Keratinocyte (primary cell): Measurements from ENCODE around the gene ZNF516. TPM values are rescaled to one million over a fixed set of nuclear protein-coding genes. Genes with fewer than 3 reads are reported as not detected.

Source experiments
- DNase-seq: peaks from one replicate; pipeline ENCODE4 v3.0.0-alpha.2; 2011; ENCODE audit warnings: low read depth, missing footprints, low spot score
- FAIRE-seq: peaks from 2 replicates; lab custom pipeline; 2011; peaks lifted over from hg19 to GRCh38; lab: Jason Lieb, UNC
- H2AFZ ChIP-seq: 2 replicates; pipeline ENCODE4 v1.6.0; 2012; ENCODE audit warnings: low read length, control low read depth, inconsistent platforms; ENCODE audit not compliant: control insufficient read depth
- H3K27ac ChIP-seq: 2 replicates; pipeline ENCODE4 v1.5.1; 2011; ENCODE audit warnings: low read length; ENCODE audit not compliant: control insufficient read depth, insufficient read depth
- H3K27me3 ChIP-seq: 3 replicates; pipeline ENCODE4 v1.6.0; 2011; ENCODE audit warnings: low read length; ENCODE audit not compliant: control insufficient read depth, insufficient read depth; ENCODE audit errors: extremely low read depth
- H3K36me3 ChIP-seq, 2 experiments: 2 replicates in 1 of 2; 3 replicates in 1 of 2; pipeline ENCODE4 v1.5.1; 2011; ENCODE audit warnings: low read length in 2 of 2, mild to moderate bottlenecking in 1 of 2; ENCODE audit not compliant: control insufficient read depth in 2 of 2, insufficient read depth in 2 of 2; ENCODE audit errors: extremely low read depth in 1 of 2
- H3K4me1 ChIP-seq: 3 replicates; pipeline ENCODE4 v1.5.1; 2011; ENCODE audit warnings: low read length; ENCODE audit not compliant: control insufficient read depth, insufficient read depth; ENCODE audit errors: extremely low read depth
- H3K4me2 ChIP-seq: 3 replicates; pipeline ENCODE4 v1.6.0; 2011; ENCODE audit warnings: low read depth, low read length; ENCODE audit not compliant: control insufficient read depth, insufficient read depth; ENCODE audit errors: extremely low read depth
- H3K4me3 ChIP-seq, 3 experiments: fragments of 200-600 bp in 1 of 3; sonication (generic) in 1 of 3; 2 replicates in 2 of 3; 3 replicates in 1 of 3; pipeline ENCODE4 v1.5.1; 2011 to 2016; ENCODE audit warnings: low read length in 3 of 3, mild to moderate bottlenecking in 3 of 3, control low read depth in 2 of 3, inconsistent platforms in 1 of 3, low read depth in 1 of 3, mixed read lengths in 1 of 3, mixed run types in 1 of 3, moderate library complexity in 1 of 3; ENCODE audit not compliant: control insufficient read depth in 2 of 3, insufficient read depth in 2 of 3; ENCODE audit errors: extremely low read depth in 1 of 3
- H3K79me2 ChIP-seq: 2 replicates; pipeline ENCODE4 v1.6.0; 2012; ENCODE audit warnings: low read length; ENCODE audit not compliant: control insufficient read depth, insufficient read depth
- H3K9ac ChIP-seq: 3 replicates; pipeline ENCODE4 v1.6.0; 2011; ENCODE audit warnings: low read length; ENCODE audit not compliant: control insufficient read depth, insufficient read depth; ENCODE audit errors: extremely low read depth
- H3K9me1 ChIP-seq: 3 replicates; pipeline ENCODE4 v1.6.0; 2011; ENCODE audit warnings: low read length; ENCODE audit not compliant: control insufficient read depth, insufficient read depth; ENCODE audit errors: extremely low read depth
- H3K9me3 ChIP-seq: 2 replicates; pipeline ENCODE4 v1.5.1; 2012; ENCODE audit warnings: low read depth, low read length; ENCODE audit not compliant: control insufficient read depth
- H4K20me1 ChIP-seq: 3 replicates; pipeline ENCODE4 v1.6.0; 2011; ENCODE audit warnings: low read length; ENCODE audit not compliant: control insufficient read depth, insufficient read depth; ENCODE audit errors: extremely low read depth
- CTCF ChIP-seq, 3 experiments: IDR thresholded peaks in 1 of 3; conservative IDR thresholded peaks in 1 of 3; optimal IDR thresholded peaks in 1 of 3; 2 replicates in 2 of 3; 3 replicates in 1 of 3; pipeline versions ENCODE3 to v1.5.1; 2011; ENCODE audit warnings: low read length in 3 of 3, mild to moderate bottlenecking in 3 of 3, moderate library complexity in 2 of 3, control low read depth in 1 of 3, inconsistent platforms in 1 of 3; ENCODE audit not compliant: insufficient read depth in 2 of 3; ENCODE audit errors: extremely low read depth in 1 of 3
- EZH2 ChIP-seq: IDR thresholded peaks from one replicate; pipeline ENCODE4 v1.6.1; 2012; ENCODE audit warnings: inconsistent platforms, mild to moderate bottlenecking, low read length, moderate library complexity
- dilution Hi-C: fragments of 300-500 bp; cut with MboI; formaldehyde crosslinking; loops from one replicate; pipeline ENCODE4 v1.7.0; 2020; ENCODE audit warnings: low sequenced_read_pairs; ENCODE audit not compliant: extremely low pct_ligation_motif_present
- polyA plus RNA-seq, 5 experiments: library from polyadenylated mRNA; depleted of rRNA in 3 of 5; stranded (reverse) in 3 of 5; stranded (forward) in 1 of 5; unstranded in 1 of 5; fragments of >200 nt; gene quantifications; 1 replicate in 1 of 5; 2 replicates in 3 of 5; 3 replicates in 1 of 5; pipeline versions ENCODE4 v1.2.1 to v1.2.3, GENCODE V29; 2011 to 2012; ENCODE audit warnings: missing spikeins in 2 of 5, low read depth in 1 of 5, low replicate concordance in 1 of 5

ZNF516 gene
- polyA plus RNA-seq, 1 donor (not counting 4 experiments of a cell fraction or from before 2014, with no cell fraction given) = 9.3 TPM

GRCh38 chr18:76497021-76497420 lies 2.0 kb upstream of the ZNF516 start:
- Histone ChIP-seq H3K4me2 (no peak overlapping the region), H3K79me2 (peaks cover 6% of the 10 kb centered on the region), H3K9me3 (no peaks in the 10 kb centered on the region), H3K4me3 (no peak overlapping the region), H3K9me1 (no peaks in the 10 kb centered on the region), H3K36me3 (no peaks in the 10 kb centered on the region), H4K20me1 (no peaks in the 10 kb centered on the region), H2AFZ (no peak overlapping the region), H3K27ac (no peak overlapping the region), H3K4me1 (peaks cover 9% of the 10 kb centered on the region), H3K9ac (no peak overlapping the region), H3K27me3 (no peaks in the 10 kb centered on the region)
- dilution Hi-C loops = no loop called here
- no peak for TF ChIP-seq EZH2
- TF ChIP-seq CTCF (optimal IDR thresholded peaks at IDR 0.05 in 1 of 3, IDR thresholded peaks at IDR 0.05 in 1 of 3, conservative IDR thresholded peaks at IDR 0.05 in 1 of 3; ENCODE audit: extremely low read depth in 1 of 3, insufficient read depth in 2 of 3, low read length in 3 of 3) = no peak
- FAIRE-seq (no peak), DNase-seq (no peak)

GRCh38 chr18:76496194-76496890 lies 1.3 kb upstream of the ZNF516 start:
- no peaks in the 10 kb centered on the region for H3K36me3 ChIP-seq
- H3K27ac ChIP-seq = peak overlapping the region; percentile 31
- TF ChIP-seq CTCF (optimal IDR thresholded peaks at IDR 0.05 in 1 of 3, IDR thresholded peaks at IDR 0.05 in 1 of 3, conservative IDR thresholded peaks at IDR 0.05 in 1 of 3; ENCODE audit: extremely low read depth in 1 of 3, insufficient read depth in 2 of 3, low read length in 3 of 3) (peak in 1 of 3 experiments; percentile 15), EZH2 (no peak)
- no peaks in the 10 kb centered on the region for H3K9me3 ChIP-seq
- H3K4me2 ChIP-seq = peak overlapping the region; percentile 99
- no peaks in the 10 kb centered on the region for H4K20me1 ChIP-seq
- H3K79me2 ChIP-seq = peaks cover 11% of the 10 kb centered on the region
- dilution Hi-C loops = no loop called here
- H3K4me1 ChIP-seq = peaks cover 9% of the 10 kb centered on the region
- no peaks in the 10 kb centered on the region for H3K9me1 ChIP-seq
- DNase-seq = no peak
- no peak for FAIRE-seq
- H3K9ac ChIP-seq = peak overlapping the region; percentile 77
- no peaks in the 10 kb centered on the region for H3K27me3 ChIP-seq
- H3K4me3 ChIP-seq = peak overlapping the region; percentile 35 to 89 (median 78)
- peak overlapping the region; percentile 93 for H2AFZ ChIP-seq
